K562 (cell line): Measurements from ENCODE around the gene PSMB10. TPM values are rescaled to one million over a fixed set of nuclear protein-coding genes. Genes with fewer than 3 reads are reported as not detected.

Experiments used
- ATAC-seq: fragments of 200-7000 bp; cut with Tn5 transposase; 3 replicates; pipeline ENCODE4 v1.9.1; 2020; ENCODE audit warnings: moderate library complexity
- BruUV-seq: library from RNA; stranded (reverse); fragments of 400-500 nt; replicated peaks from 2 replicates; lab custom pipeline; 2021; lab: Mats Ljungman, UMichigan
- CTCF ChIA-PET: fragments of 300-600 bp; formaldehyde crosslinking; extraction: SDS; loops from one replicate; lab custom pipeline; 2021; ENCODE audit warnings: low intra/inter-chr PET ratio; lab: Yijun Ruan, JAX
- POLR2A ChIA-PET: fragments of 300-600, 350-650 bp; sonication (Branson Sonifier 250); formaldehyde crosslinking; extraction: SDS; loops from one replicate; lab custom pipeline; 2021; ENCODE audit warnings: antibody characterized with exemption, inconsistent platforms; lab: Yijun Ruan, JAX
- DNase-seq, 4 experiments: peaks; one replicate each; pipeline versions ENCODE4 v3.0.0 to v3.0.0-alpha.2; 2011 to 2018; ENCODE audit warnings: low spot score in 3 of 4, mixed read lengths in 3 of 4; ENCODE audit errors: extremely low read depth in 1 of 4
- FAIRE-seq: peaks from 2 replicates; lab custom pipeline; 2011; peaks lifted over from hg19 to GRCh38; lab: Jason Lieb, UNC
- H2AFZ ChIP-seq: 2 replicates; pipeline ENCODE4 v1.6.0; 2011; ENCODE audit warnings: low read depth, low read length, control low read depth, inconsistent platforms
- H3K27ac ChIP-seq: fragments of 200-600 bp; 3 replicates; pipeline ENCODE4 v1.8.0; 2011; ENCODE audit warnings: low read depth, mild to moderate bottlenecking, control low read depth, inconsistent platforms, low read length, moderate library complexity, mixed read lengths; ENCODE audit errors: extremely low read depth
- H3K27me3 ChIP-seq, 2 experiments: fragments of 300-600 bp in 1 of 2; 2 replicates in 1 of 2; 3 replicates in 1 of 2; pipeline versions ENCODE4 v1.6.0 to v1.8.0; 2011; ENCODE audit warnings: inconsistent platforms in 2 of 2, low read length in 2 of 2, mild to moderate bottlenecking in 1 of 2, mixed read lengths in 1 of 2, moderate library complexity in 1 of 2; ENCODE audit not compliant: control insufficient read depth in 2 of 2, insufficient read depth in 2 of 2
- H3K36me3 ChIP-seq: fragments of 300-600 bp; 3 replicates; pipeline ENCODE4 v1.8.0; 2011; ENCODE audit warnings: mild to moderate bottlenecking, low read length, inconsistent platforms; ENCODE audit not compliant: control insufficient read depth, insufficient read depth
- H3K4me1 ChIP-seq, 2 experiments: fragments of 200-600 bp in 1 of 2; replicated peaks in 1 of 2; 2 replicates in 1 of 2; 3 replicates in 1 of 2; pipeline versions ENCODE4 v1.5.1 to v1.8.0; 2011; ENCODE audit warnings: inconsistent platforms in 2 of 2, low read length in 2 of 2, mild to moderate bottlenecking in 1 of 2, mixed read lengths in 1 of 2, moderate library complexity in 1 of 2; ENCODE audit not compliant: control insufficient read depth in 2 of 2, insufficient read depth in 2 of 2
- H3K4me2 ChIP-seq: 2 replicates; pipeline ENCODE4 v1.6.1; 2011; ENCODE audit warnings: low read length, control low read depth, inconsistent platforms, mixed read lengths; ENCODE audit not compliant: insufficient read depth
- H3K4me3 ChIP-seq: fragments of 200-600 bp; sonication (generic), shearing (Covaris generic); 2 replicates; pipeline ENCODE4 v1.5.1; 2016; ENCODE audit warnings: control low read depth, inconsistent platforms
- H3K79me2 ChIP-seq: fragments of 200-600 bp; 3 replicates; pipeline ENCODE4 v1.8.0; 2011; ENCODE audit warnings: low read length, inconsistent platforms; ENCODE audit not compliant: control insufficient read depth, insufficient read depth
- H3K9ac ChIP-seq, 2 experiments: 2 replicates each; pipeline versions ENCODE4 v1.6.0 to v1.6.1; 2011; ENCODE audit warnings: low read depth in 2 of 2, low read length in 2 of 2, control low read depth in 1 of 2, inconsistent platforms in 1 of 2, mild to moderate bottlenecking in 1 of 2, mixed read lengths in 1 of 2; ENCODE audit not compliant: insufficient read depth in 1 of 2
- H3K9me1 ChIP-seq: one replicate; pipeline ENCODE4 v1.6.0; 2011; ENCODE audit warnings: inconsistent platforms, mild to moderate bottlenecking, low read length, moderate library complexity; ENCODE audit not compliant: control insufficient read depth, insufficient read depth
- H3K9me3 ChIP-seq: replicated peaks from 2 replicates; pipeline ENCODE4 v1.5.1; 2011; ENCODE audit warnings: low read depth, low read length, inconsistent platforms; ENCODE audit not compliant: control insufficient read depth, insufficient read depth
- H4K20me1 ChIP-seq: replicated peaks from 2 replicates; pipeline ENCODE4 v1.6.1; 2011; ENCODE audit warnings: low read length, inconsistent platforms, mixed read lengths; ENCODE audit not compliant: control insufficient read depth, insufficient read depth
- U2AF1 ChIP-seq: fragments of 200-400 bp; formaldehyde crosslinking; optimal IDR thresholded peaks from 2 replicates; pipeline ENCODE3; 2017; ENCODE audit warnings: mild to moderate bottlenecking, low read depth, low read length, moderate library complexity
- WGBS: fragments of 100-300 bp; shearing (Covaris generic); methylation state at CpG from one replicate; pipeline ENCODE4 v1.1.6; 2016; ENCODE audit warnings: low coverage, mixed read lengths; ENCODE audit not compliant: insufficient coverage; ENCODE audit errors: missing lambda C conversion rate; 5-methylcytosine and 5-hydroxymethylcytosine counted together
- in situ Hi-C: fragments of 300-500 bp; cut with MboI; formaldehyde crosslinking; loops from 4 replicates; pipeline ENCODE4 v1.15.0; 2018; ENCODE audit warnings: inconsistent platforms, mixed read lengths
- intact Hi-C: fragments of 100-400 bp; cut with micrococcal nuclease; formaldehyde crosslinking; loops from 2 replicates; pipeline ENCODE4 v1.14.2; 2022
- polyA plus RNA-seq, 8 experiments: library from polyadenylated mRNA; depleted of rRNA in 4 of 8; stranded (reverse) in 5 of 8; unstranded in 3 of 8; fragments of >200 nt; fragmentation: Nextera tagmentation in 2 of 8; fragmentation: Illumina TruSeq in 1 of 8; extraction: Ambion mirVana in 2 of 8; extraction: Trizol in 1 of 8; gene quantifications; 2 replicates each; pipeline versions ENCODE4 v1.2.1 to v1.2.3, GENCODE V29; 2011 to 2014; ENCODE audit warnings: inconsistent platforms in 1 of 8, missing spikeins in 1 of 8
- total RNA-seq, 7 experiments: library from RNA; depleted of rRNA in 6 of 7; stranded (reverse); fragments of >200 nt in 6 of 7; fragmentation: Illumina TruSeq in 2 of 7; extraction: Trizol in 2 of 7; gene quantifications; 2 replicates each; pipeline versions ENCODE4 v1.2.1 to v1.2.3, GENCODE V29; 2011 to 2021; ENCODE audit warnings: low replicate concordance in 1 of 7
- TF ChIP-seq, protein P1 (sequence below): sonication (generic); formaldehyde crosslinking; IDR thresholded peaks from 2 replicates; pipeline ENCODE4 v1.8.1; 2023; ENCODE audit warnings: mild to moderate bottlenecking, missing genetic modification reagents

Gene PSMB10
- total and polyA plus RNA-seq, 9 of the 15 experiments (the other 6 are each of a cell fraction or from before 2014, with no cell fraction given), result 11.7 to 105 (median 51.0) TPM

DNA sequence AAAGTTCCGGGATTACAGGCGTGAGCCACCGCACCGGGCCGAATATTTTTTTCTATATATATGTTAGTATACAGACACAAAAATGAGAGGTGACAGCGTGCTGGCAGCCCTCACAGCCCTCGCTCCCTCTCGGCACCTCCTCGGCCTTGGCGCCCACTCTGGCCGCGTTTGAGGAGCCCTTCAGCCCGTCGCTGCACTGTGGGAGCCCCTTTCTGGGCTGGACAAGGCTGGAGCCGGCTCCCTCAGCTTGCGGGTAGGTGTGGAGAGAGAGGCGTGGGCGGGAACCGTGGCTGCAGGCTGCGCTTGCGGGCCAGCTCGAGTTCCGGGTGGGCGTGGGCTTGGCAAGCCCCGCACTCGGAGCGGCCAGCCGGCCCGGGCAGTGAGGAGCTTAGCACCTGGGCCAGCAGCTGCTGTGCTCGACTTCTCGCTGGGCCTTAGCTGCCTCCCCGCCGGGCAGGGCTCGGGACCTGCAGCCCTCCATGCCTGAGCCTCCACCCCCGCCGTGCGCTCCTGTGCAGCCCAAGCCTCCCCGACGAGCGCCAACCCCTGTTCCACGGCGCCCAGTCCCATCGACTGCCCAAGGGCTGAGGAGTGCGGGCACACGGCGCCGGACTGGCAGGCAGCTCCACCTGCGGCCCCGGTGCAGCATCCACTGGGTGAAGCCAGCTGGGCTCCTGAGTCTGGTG lies 45.5 kb upstream of the PSMB10 start:
- no peak for TF ChIP-seq U2AF1
- TF ChIP-seq, protein P1, sequence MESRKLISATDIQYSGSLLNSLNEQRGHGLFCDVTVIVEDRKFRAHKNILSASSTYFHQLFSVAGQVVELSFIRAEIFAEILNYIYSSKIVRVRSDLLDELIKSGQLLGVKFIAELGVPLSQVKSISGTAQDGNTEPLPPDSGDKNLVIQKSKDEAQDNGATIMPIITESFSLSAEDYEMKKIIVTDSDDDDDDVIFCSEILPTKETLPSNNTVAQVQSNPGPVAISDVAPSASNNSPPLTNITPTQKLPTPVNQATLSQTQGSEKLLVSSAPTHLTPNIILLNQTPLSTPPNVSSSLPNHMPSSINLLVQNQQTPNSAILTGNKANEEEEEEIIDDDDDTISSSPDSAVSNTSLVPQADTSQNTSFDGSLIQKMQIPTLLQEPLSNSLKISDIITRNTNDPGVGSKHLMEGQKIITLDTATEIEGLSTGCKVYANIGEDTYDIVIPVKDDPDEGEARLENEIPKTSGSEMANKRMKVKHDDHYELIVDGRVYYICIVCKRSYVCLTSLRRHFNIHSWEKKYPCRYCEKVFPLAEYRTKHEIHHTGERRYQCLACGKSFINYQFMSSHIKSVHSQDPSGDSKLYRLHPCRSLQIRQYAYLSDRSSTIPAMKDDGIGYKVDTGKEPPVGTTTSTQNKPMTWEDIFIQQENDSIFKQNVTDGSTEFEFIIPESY (CRISPR knock-in tag), result 0 out of 2 replicates have a peak, but pooled peaks have one; percentile 25
- TF ChIP-seq, all 486 proteins: peak for 1
- Histone ChIP-seq H3K4me2 (no peak overlapping the region), H3K9me3 (no peaks in the 10 kb centered on the region), H3K4me1 (peaks cover 14 to 27% of the 10 kb centered on the region in 2 experiments), H3K4me3 (no peak overlapping the region), H3K79me2 (no peaks in the 10 kb centered on the region), H3K36me3 (no peaks in the 10 kb centered on the region), H2AFZ (no peak overlapping the region), H4K20me1 (no peaks in the 10 kb centered on the region), H3K9me1 (no peaks in the 10 kb centered on the region), H3K27me3 (peaks cover 0 to 4% of the 10 kb centered on the region in 2 experiments; a peak in 1 of 5 replicates), H3K27ac (no peak overlapping the region), H3K9ac (no peak overlapping the region)
- ATAC-seq, result no peak
- ChIA-PET CTCF (no interaction called here), POLR2A (interaction anchor here (0.7 to 1.5 kb wide), 3 partner anchors 9 to 16 kb away, joined by 3 to 4 read pairs (median 3); no protein-coding TSS in a partner anchor)
- WGBS, result 82% methylated on average over 38 of the region's 49 CpGs
- DNase-seq, result no peak
- in situ Hi-C loops (no loop called here), intact Hi-C loops (no loop called here)
- no TSS peak for BruUV-seq
- no peak for FAIRE-seq
